NCI-H187 treated with DMSO at 0.1 percent for 48 hours (cell line): ENCODE data around the gene ADGRG4.
"Not testable (repeated sequence)": the region's sequence is repeated elsewhere in the genome, so short reads cannot be mapped to it uniquely, and the experiment has no call there.

Source experiments
- DNase-seq: peaks from one replicate; lab custom pipeline; 2025; lab: John Stamatoyannopoulos, UW

ADGRG4 gene

GRCh38 chrX:136386173-136386572, 85.4 kb downstream of the ADGRG4 start:
- no peak for DNase-seq

GRCh38 chrX:136386826-136387225, 86.1 kb downstream of the ADGRG4 start:
- DNase-seq, result no peak

- DNase-seq, result no peak
Measured at GRCh38 chrX:136387951-136388502, 87.3 kb downstream of the ADGRG4 start.

- no peak for DNase-seq
Measured at GRCh38 chrX:136390921-136391320, 90.2 kb downstream of the ADGRG4 start.

- no peak for DNase-seq
Measured at GRCh38 chrX:136395271-136395670, 94.5 kb downstream of the ADGRG4 start.

GRCh38 chrX:136397001-136397400, 96.2 kb downstream of the ADGRG4 start:
- DNase-seq, result no peak

GRCh38 chrX:136405126-136405525, 104.4 kb downstream of the ADGRG4 start:
- no peak for DNase-seq

GRCh38 chrX:136417806-136418205, 117.0 kb downstream of the ADGRG4 start:
- no peak for DNase-seq

GRCh38 chrX:136421338-136421737, 120.6 kb downstream of the ADGRG4 start:
- no peak for DNase-seq

GRCh38 chrX:136423724-136424123, 123.0 kb downstream of the ADGRG4 start:
- DNase-seq, result no peak

- DNase-seq, result no peak
Measured at GRCh38 chrX:136425996-136426395, 125.2 kb downstream of the ADGRG4 start.

- DNase-seq, result no peak
Measured at GRCh38 chrX:136431625-136432024, 130.9 kb downstream of the ADGRG4 start.

GRCh38 chrX:136437774-136438173, 137.0 kb downstream of the ADGRG4 start:
- no peak for DNase-seq

GRCh38 chrX:136438192-136438591, 137.4 kb downstream of the ADGRG4 start:
- no peak for DNase-seq

GRCh38 chrX:136445674-136446073, 144.9 kb downstream of the ADGRG4 start:
- not testable (repeated sequence) for DNase-seq

- no peak for DNase-seq
Measured at GRCh38 chrX:136446208-136446607, 145.4 kb downstream of the ADGRG4 start.

- no peak for DNase-seq
Measured at GRCh38 chrX:136447308-136447707, 146.5 kb downstream of the ADGRG4 start.

- DNase-seq, result no peak
Measured at GRCh38 chrX:136447968-136448367, 147.2 kb downstream of the ADGRG4 start.

GRCh38 chrX:136450050-136450830, 149.5 kb downstream of the ADGRG4 start:
- DNase-seq, result no peak

GRCh38 chrX:136452614-136453013, 151.9 kb downstream of the ADGRG4 start:
- DNase-seq, result no peak

GRCh38 chrX:136453114-136453513, 152.4 kb downstream of the ADGRG4 start:
- no peak for DNase-seq

GRCh38 chrX:136453771-136454170, 153.0 kb downstream of the ADGRG4 start:
- DNase-seq, result no peak

- no peak for DNase-seq
Measured at GRCh38 chrX:136456133-136456532, 155.4 kb downstream of the ADGRG4 start.
